Colonic mucosa (tissue), 4 donors: ENCODE data around the gene HOXD8. TPM values are rescaled to one million over a fixed set of nuclear protein-coding genes. Genes with fewer than 3 reads are reported as not detected.

Source experiments
- DNase-seq: peaks from one replicate; pipeline ENCODE4 v3.0.0-alpha.2; 2020
- H3K27ac ChIP-seq: fragments of 200-600 bp; one replicate; pipeline ENCODE4 v1.8.0; 2021
- H3K27me3 ChIP-seq: fragments of 200-600 bp; one replicate; pipeline ENCODE4 v1.8.0; 2021
- H3K36me3 ChIP-seq: fragments of 200-600 bp; one replicate; pipeline ENCODE4 v1.8.0; 2021
- H3K4me1 ChIP-seq: fragments of 200-600 bp; one replicate; pipeline ENCODE4 v1.8.0; 2021; ENCODE audit warnings: mild to moderate bottlenecking
- H3K4me3 ChIP-seq: fragments of 200-600 bp; one replicate; pipeline ENCODE4 v1.8.0; 2021
- H3K9ac ChIP-seq, 2 donors: one replicate each; pipeline ENCODE4 v1.7.0; 2013; ENCODE audit warnings: control low read depth in 2 of 2, low read depth in 2 of 2, low read length in 2 of 2
- H3K9me3 ChIP-seq: fragments of 200-600 bp; one replicate; pipeline ENCODE4 v1.8.0; 2021
- intact Hi-C: fragments of 100-400 bp; cut with DNase I; formaldehyde crosslinking; loops from one replicate; pipeline ENCODE4 v1.14.1; 2022
- total RNA-seq, 2 donors: library from RNA; stranded (reverse); fragmentation: NEBNext Ultra II Directional in 1 of 2; extraction: Animal tissue kit (Norgen Biotek cat#: 25700) in 1 of 2; gene quantifications; one replicate each; pipeline ENCODE4 v1.2.1, GENCODE V29; 2021
- TF ChIP-seq, protein P1 (sequence below): fragments of 200-600 bp; IDR thresholded peaks from one replicate; pipeline ENCODE4 v1.8.0; 2022; ENCODE audit warnings: antibody characterized with exemption, mild to moderate bottlenecking
- donor health status: healthy.
- donor health status: DM: no; HTN: no; CAD: no.
- donor health status: DM: no; HTN: no; CAD: no.

HOXD8 gene
- total RNA-seq, 2 donors from 2014 or later, result 3.1 to 4.6 TPM

DNA sequence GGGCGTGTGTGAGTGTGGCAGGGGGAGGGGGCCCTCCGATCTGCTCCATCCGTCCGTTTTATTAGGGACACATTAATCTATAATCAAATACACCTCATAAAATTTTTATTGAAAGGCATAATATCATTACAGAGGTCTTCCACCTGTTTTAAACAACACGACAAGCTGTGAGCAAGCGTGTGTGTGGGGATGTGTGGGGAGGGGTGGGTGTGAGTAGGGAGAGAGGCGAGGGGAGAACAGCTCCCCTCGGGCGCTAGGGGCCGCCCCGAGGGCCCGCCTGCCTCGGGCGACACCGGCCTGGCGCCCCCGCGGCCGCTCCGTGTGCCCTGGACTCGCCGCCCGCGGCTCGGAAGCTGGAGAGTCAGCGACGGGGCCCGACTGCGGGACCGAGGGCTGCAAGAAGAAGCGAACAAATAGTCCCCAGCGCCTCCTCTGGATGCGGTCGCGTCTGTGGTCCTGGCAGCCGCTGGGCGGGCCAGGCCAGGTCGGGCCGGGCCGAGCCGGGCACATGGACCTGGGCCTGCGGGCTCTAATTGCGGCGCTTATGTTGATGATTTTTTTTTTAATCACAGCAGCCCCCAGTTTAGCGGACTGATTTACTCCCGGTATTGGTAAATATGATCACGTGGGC is 7.3 kb upstream of the HOXD8 start:
- H3K27ac ChIP-seq, result peak overlapping the region; percentile 37
- intact Hi-C loops, result loop anchor here (10.0 kb wide), 2 partner anchors 693 to 1023 kb away; no protein-coding TSS in a partner anchor
- TF ChIP-seq, protein P1, sequence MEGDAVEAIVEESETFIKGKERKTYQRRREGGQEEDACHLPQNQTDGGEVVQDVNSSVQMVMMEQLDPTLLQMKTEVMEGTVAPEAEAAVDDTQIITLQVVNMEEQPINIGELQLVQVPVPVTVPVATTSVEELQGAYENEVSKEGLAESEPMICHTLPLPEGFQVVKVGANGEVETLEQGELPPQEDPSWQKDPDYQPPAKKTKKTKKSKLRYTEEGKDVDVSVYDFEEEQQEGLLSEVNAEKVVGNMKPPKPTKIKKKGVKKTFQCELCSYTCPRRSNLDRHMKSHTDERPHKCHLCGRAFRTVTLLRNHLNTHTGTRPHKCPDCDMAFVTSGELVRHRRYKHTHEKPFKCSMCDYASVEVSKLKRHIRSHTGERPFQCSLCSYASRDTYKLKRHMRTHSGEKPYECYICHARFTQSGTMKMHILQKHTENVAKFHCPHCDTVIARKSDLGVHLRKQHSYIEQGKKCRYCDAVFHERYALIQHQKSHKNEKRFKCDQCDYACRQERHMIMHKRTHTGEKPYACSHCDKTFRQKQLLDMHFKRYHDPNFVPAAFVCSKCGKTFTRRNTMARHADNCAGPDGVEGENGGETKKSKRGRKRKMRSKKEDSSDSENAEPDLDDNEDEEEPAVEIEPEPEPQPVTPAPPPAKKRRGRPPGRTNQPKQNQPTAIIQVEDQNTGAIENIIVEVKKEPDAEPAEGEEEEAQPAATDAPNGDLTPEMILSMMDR, result no peak

DNA sequence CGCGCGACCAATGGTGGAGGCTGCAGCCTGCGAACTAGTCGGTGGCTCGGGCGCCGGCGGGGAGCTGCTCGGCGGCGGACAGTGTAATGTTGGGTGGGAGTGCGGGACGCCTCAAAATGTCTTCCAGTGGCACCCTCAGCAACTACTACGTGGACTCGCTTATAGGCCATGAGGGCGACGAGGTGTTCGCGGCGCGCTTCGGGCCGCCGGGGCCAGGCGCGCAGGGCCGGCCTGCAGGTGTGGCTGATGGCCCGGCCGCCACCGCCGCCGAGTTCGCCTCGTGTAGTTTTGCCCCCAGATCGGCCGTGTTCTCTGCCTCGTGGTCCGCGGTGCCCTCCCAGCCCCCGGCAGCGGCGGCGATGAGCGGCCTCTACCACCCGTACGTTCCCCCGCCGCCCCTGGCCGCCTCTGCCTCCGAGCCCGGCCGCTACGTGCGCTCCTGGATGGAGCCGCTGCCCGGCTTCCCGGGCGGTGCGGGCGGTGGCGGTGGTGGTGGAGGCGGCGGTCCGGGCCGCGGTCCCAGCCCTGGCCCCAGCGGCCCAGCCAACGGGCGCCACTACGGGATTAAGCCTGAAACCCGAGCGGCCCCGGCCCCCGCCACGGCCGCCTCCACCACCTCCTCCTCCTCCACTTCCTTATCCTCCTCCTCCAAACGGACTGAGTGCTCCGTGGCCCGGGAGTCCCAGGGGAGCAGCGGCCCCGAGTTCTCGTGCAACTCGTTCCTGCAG is 6.7 kb upstream of the HOXD8 start, which contains the start of gene HOXD9:
HOXD9 (plus strand) TSS at position 37 of the 728 bp plus-strand sequence; CDS start at position 87, 50 bp downstream.
- DNase-seq, result peak; percentile 81
- TF ChIP-seq, protein P1, result no peak
- H3K9ac ChIP-seq, result peak within 1 kb of the TSS; percentile 44 to 70

More for the DNA sequence above, 7.3 kb upstream of the HOXD8 start:
- Histone ChIP-seq H3K36me3 (no peaks in the 10 kb centered on the region), H3K9ac (peak overlapping the region in 1 of 2 donors; percentile 70), H3K4me3 (peak overlapping the region; percentile 57), H3K4me1 (no peaks in the 10 kb centered on the region), H3K27me3 (peaks cover 74% of the 10 kb centered on the region), H3K9me3 (no peaks in the 10 kb centered on the region)
- no peak for DNase-seq

DNA sequence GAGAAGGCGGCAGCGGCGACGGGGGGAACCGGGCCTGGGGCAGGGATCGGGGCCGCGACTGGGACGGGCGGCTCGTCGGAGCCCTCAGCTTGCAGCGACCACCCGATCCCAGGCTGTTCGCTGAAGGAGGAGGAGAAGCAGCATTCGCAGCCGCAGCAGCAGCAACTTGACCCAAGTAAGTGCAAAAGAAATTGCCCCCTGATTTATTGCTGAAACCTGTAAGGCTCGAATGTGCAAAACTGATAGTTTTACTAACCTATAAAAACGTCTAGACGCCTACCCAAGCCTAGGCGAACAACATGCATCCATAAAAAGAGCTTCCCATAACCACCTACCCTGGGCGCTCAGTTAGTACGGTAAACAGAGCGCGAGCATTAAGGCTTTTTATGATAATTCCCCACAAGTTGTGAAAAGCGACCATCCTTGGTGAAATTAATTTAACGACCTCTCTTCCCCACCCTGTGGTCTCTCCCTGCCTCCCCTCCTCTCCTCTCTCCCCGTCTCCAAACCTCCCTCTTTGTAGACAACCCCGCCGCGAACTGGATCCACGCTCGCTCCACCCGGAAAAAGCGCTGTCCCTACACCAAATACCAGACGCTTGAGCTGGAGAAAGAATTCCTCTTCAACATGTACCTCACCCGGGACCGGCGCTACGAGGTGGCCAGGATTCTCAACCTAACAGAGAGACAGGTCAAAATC is 5.9 kb upstream of the HOXD8 start:
- H3K27ac ChIP-seq, result no peak overlapping the region
- TF ChIP-seq, protein P1, result no peak
- no peak for DNase-seq
- peak overlapping the region; percentile 57 for H3K4me3 ChIP-seq
- no peaks in the 10 kb centered on the region for H3K36me3 ChIP-seq
- no peaks in the 10 kb centered on the region for H3K9me3 ChIP-seq
- H3K9ac ChIP-seq, result peak overlapping the region; percentile 44 to 70
- intact Hi-C loops, result loop anchor here (10.0 kb wide), 2 partner anchors 691 to 1021 kb away; no protein-coding TSS in a partner anchor
- peaks cover 69% of the 10 kb centered on the region for H3K27me3 ChIP-seq
- no peaks in the 10 kb centered on the region for H3K4me1 ChIP-seq

More for the DNA sequence above, 6.7 kb upstream of the HOXD8 start, which contains the start of gene HOXD9:
- Histone ChIP-seq H3K27ac (peak within 1 kb of the TSS; percentile 37), H3K4me1 (no peaks in the 10 kb centered on the region), H3K27me3 (peaks cover 68% of the 10 kb centered on the region), H3K4me3 (peak within 1 kb of the TSS; percentile 57), H3K9me3 (no peaks in the 10 kb centered on the region), H3K36me3 (no peaks in the 10 kb centered on the region)
- intact Hi-C loops, result loop anchor here (10.0 kb wide), 2 partner anchors 692 to 1022 kb away; no protein-coding TSS in a partner anchor

DNA sequence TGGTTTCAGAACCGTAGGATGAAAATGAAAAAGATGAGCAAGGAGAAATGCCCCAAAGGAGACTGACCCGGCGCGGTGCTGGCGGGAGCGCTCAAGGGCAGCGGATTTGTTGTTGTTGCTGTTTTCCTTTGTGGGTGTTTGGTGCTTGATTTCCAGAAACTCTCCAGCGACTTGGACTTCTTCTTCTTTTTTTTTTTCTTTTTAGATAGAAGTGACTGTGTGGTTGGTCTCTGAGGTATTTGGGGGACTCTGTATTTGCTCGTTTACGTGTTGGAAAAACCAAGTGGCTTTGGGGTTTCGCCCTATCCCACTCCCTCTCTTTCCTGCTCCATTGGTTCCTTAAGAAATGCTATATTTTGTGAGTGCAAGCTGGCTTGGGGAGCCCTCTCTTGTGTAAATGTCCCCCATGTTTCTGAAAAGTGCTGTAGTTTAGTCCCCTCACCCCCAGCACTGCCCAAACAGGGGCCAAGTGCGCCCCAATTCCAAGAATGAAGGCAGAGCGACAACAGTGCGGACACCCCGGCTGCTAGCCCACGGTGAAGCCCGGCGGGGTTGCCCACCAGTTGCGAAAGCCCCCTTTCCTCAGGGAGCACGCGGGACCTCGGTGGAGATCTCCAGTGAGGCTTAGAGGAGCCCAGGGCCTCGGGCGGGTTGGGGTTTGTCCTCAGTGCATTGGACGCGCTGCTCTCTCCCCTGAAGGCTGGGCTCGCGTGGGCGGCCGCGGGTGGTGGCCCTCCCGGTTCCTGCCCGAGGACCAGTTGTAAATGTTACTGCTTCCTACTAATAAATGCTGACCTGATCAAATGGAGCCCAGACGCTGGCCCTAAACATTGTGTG is 5.2 kb upstream of the HOXD8 start:
- Histone ChIP-seq H3K36me3 (no peaks in the 10 kb centered on the region), H3K27me3 (peaks cover 75% of the 10 kb centered on the region), H3K4me3 (no peak overlapping the region), H3K9ac (peak overlapping the region in 1 of 2 donors; percentile 60), H3K9me3 (no peaks in the 10 kb centered on the region), H3K27ac (no peak overlapping the region), H3K4me1 (no peaks in the 10 kb centered on the region)
- no peak for DNase-seq
- intact Hi-C loops, result loop anchor here (10.0 kb wide), 2 partner anchors 690 to 1020 kb away; no protein-coding TSS in a partner anchor
- TF ChIP-seq, protein P1, result no peak
